ENCODE data around the gene ESAM.
A peak's percentile ranks its signal among the peaks of the same experiment; 100 is the strongest.

Gene ESAM

DNA sequence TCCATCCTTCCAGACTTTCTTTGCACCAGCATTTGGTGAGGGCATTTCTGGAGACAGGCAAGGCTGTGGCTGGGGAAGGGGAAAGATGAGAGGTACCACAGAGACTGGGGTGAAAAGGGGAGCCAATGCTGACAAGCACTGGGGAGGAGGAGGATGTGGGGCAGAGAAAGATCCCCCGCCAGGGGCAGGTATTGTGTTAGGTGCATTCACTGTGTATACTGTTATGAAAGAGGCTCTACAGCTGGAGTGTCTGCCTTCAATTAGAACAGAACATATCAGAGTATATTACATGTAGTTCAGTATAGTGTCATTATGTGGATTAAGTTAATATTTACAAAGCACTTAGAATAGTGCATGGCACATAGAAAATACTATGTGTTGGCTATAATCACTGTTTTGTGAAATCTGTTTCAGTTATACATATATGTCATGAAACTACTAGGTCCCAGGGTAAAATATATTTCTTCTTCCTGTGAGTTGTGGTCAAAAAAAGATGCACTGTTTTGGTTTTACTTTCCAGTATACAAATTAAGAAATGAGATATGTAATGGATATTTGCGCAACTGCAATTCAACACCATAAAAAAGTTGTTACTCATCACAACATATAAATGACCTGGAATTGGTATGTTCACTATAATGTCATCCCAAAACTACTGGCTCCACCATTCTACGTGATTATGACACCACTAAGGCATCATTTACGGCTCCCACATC is 29.7 kb upstream of the ESAM start:
- peaks cover 9% of the 10 kb centered on the region for H3K4me1 ChIP-seq (ENCODE audit: insufficient read depth, poor library complexity, severe bottlenecking)
- H3K27ac ChIP-seq (ENCODE audit: poor library complexity, severe bottlenecking) = no peak overlapping the region
- ATAC-seq (ENCODE audit: low read depth) (peak; percentile 23; the same call in 1 of the 3 replicates), DNase-seq (ENCODE audit: low spot score) (no peak)
- TF ChIP-seq, protein P1, sequence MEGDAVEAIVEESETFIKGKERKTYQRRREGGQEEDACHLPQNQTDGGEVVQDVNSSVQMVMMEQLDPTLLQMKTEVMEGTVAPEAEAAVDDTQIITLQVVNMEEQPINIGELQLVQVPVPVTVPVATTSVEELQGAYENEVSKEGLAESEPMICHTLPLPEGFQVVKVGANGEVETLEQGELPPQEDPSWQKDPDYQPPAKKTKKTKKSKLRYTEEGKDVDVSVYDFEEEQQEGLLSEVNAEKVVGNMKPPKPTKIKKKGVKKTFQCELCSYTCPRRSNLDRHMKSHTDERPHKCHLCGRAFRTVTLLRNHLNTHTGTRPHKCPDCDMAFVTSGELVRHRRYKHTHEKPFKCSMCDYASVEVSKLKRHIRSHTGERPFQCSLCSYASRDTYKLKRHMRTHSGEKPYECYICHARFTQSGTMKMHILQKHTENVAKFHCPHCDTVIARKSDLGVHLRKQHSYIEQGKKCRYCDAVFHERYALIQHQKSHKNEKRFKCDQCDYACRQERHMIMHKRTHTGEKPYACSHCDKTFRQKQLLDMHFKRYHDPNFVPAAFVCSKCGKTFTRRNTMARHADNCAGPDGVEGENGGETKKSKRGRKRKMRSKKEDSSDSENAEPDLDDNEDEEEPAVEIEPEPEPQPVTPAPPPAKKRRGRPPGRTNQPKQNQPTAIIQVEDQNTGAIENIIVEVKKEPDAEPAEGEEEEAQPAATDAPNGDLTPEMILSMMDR (IDR thresholded peaks at IDR 0.05; ENCODE audit: poor library complexity, severe bottlenecking) = no peak
- no peaks in the 10 kb centered on the region for H3K9me3 ChIP-seq (ENCODE audit: severe bottlenecking)
- H3K36me3 ChIP-seq (ENCODE audit: low read depth) = peaks cover 7% of the 10 kb centered on the region; the same call in 1 of the 2 replicates
- H3K27me3 ChIP-seq (ENCODE audit: insufficient read depth, poor library complexity, severe bottlenecking) = no peaks in the 10 kb centered on the region
- H3K4me3 ChIP-seq (ENCODE audit: severe bottlenecking) = no peak overlapping the region

DNA sequence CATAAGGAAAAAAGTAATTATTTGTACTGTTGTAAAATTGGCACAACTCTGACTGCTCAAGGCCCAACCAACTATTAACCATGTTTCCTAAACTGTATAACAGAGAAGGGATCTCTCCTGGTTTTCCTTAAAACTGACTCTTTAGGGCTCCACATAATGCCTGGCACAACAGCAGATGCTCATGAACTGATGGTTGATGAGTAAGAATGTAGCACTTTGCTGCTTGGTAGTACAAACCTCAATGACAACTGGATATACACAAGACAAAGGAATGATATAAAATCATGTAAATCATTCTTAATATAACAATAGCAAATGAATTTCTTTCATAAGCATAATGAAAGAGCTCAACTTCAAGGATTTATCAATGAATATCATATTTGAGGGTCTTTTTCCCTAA is 26.4 kb upstream of the ESAM start:
- Histone ChIP-seq H3K27ac (ENCODE audit: poor library complexity, severe bottlenecking) (no peak overlapping the region), H3K9me3 (ENCODE audit: severe bottlenecking) (no peaks in the 10 kb centered on the region), H3K27me3 (ENCODE audit: insufficient read depth, poor library complexity, severe bottlenecking) (no peaks in the 10 kb centered on the region), H3K36me3 (ENCODE audit: low read depth) (peaks cover 4% of the 10 kb centered on the region; the same call in 1 of the 2 replicates), H3K4me1 (ENCODE audit: insufficient read depth, poor library complexity, severe bottlenecking) (peaks cover 9% of the 10 kb centered on the region), H3K4me3 (ENCODE audit: severe bottlenecking) (no peak overlapping the region)
- TF ChIP-seq, protein P1 (IDR thresholded peaks at IDR 0.05; ENCODE audit: poor library complexity, severe bottlenecking) = no peak
- DNase-seq (ENCODE audit: low spot score) = no peak
- ATAC-seq (ENCODE audit: low read depth) = no peak

DNA sequence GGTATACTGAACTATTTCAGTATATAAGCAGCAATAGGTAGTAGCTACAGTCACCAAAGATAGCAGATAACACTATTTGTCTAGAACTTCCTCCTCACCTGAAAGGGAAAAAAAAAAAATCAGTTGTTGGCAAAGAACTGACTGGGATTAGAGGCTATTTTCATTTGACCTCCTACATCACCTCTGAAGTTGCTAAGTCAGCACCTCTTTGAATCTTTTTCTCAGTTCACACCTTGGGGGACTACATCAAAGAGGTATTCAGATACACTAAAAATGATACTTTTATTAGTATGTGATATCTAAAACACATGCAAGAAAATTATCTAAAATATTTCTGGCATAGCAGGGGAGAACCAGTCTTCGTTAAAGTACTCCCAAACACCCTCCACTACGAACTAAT is 22.0 kb upstream of the ESAM start:
- Histone ChIP-seq H3K36me3 (ENCODE audit: low read depth) (peaks cover 11% of the 10 kb centered on the region; the same call in 1 of the 2 replicates), H3K4me1 (ENCODE audit: insufficient read depth, poor library complexity, severe bottlenecking) (no peaks in the 10 kb centered on the region), H3K27ac (ENCODE audit: poor library complexity, severe bottlenecking) (no peak overlapping the region), H3K4me3 (ENCODE audit: severe bottlenecking) (no peak overlapping the region), H3K9me3 (ENCODE audit: severe bottlenecking) (no peaks in the 10 kb centered on the region), H3K27me3 (ENCODE audit: insufficient read depth, poor library complexity, severe bottlenecking) (no peaks in the 10 kb centered on the region)
- DNase-seq (ENCODE audit: low spot score) = no peak
- ATAC-seq (ENCODE audit: low read depth) = no peak
- TF ChIP-seq, protein P1 (IDR thresholded peaks at IDR 0.05; ENCODE audit: poor library complexity, severe bottlenecking) = no peak

DNA sequence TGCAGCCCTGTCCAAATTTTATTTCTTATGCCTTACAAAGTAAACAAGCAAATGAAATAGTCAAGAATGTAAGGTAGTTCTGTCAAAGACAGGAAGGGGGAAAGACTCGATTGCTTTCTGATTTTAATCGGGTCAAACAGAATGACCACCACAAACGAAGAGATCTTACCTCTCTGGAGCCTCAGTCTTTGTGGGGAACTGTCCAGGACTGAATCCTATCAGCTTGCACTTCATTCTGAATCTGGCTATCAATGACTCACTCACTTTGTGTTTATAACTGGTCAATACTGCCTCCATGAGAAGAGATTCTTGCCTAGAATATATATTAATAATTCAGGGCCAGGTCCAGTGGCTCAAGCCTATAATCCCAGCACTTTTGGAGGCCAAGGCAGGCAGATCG is 20.9 kb upstream of the ESAM start:
- Histone ChIP-seq H3K4me3 (ENCODE audit: severe bottlenecking) (no peak overlapping the region), H3K27me3 (ENCODE audit: insufficient read depth, poor library complexity, severe bottlenecking) (no peaks in the 10 kb centered on the region), H3K9me3 (ENCODE audit: severe bottlenecking) (no peaks in the 10 kb centered on the region), H3K4me1 (ENCODE audit: insufficient read depth, poor library complexity, severe bottlenecking) (no peaks in the 10 kb centered on the region), H3K36me3 (ENCODE audit: low read depth) (peaks cover 13% of the 10 kb centered on the region; the same call in 1 of the 2 replicates), H3K27ac (ENCODE audit: poor library complexity, severe bottlenecking) (no peak overlapping the region)
- DNase-seq (ENCODE audit: low spot score) (no peak), ATAC-seq (ENCODE audit: low read depth) (no peak)
- TF ChIP-seq, protein P1 (IDR thresholded peaks at IDR 0.05; ENCODE audit: poor library complexity, severe bottlenecking) = no peak

DNA sequence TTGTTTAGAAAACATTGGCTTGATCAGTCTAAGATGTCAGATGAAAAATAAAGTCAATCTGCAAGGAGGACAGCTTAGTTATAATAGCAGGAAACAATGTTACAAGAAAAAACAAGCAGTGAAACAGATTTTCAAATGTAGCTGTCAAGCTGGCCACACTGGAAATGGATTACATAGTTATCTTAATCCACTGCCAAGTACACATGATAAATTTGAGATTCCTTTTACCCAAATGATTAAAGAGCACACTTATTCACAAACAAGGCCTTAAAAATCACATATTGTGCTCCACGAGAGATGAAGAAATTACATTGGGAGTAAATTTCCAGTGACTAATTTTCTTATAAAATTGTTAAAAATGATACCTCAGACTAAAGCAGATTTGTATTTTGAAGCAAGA is 17.5 kb upstream of the ESAM start:
- Histone ChIP-seq H3K4me1 (ENCODE audit: insufficient read depth, poor library complexity, severe bottlenecking) (no peaks in the 10 kb centered on the region), H3K27ac (ENCODE audit: poor library complexity, severe bottlenecking) (no peak overlapping the region), H3K27me3 (ENCODE audit: insufficient read depth, poor library complexity, severe bottlenecking) (no peaks in the 10 kb centered on the region), H3K36me3 (ENCODE audit: low read depth) (peaks cover 18% of the 10 kb centered on the region; the same call in 1 of the 2 replicates), H3K9me3 (ENCODE audit: severe bottlenecking) (no peaks in the 10 kb centered on the region), H3K4me3 (ENCODE audit: severe bottlenecking) (no peak overlapping the region)
- DNase-seq (ENCODE audit: low spot score) (no peak), ATAC-seq (ENCODE audit: low read depth) (no peak)
- TF ChIP-seq, protein P1 (IDR thresholded peaks at IDR 0.05; ENCODE audit: poor library complexity, severe bottlenecking) = no peak

All from RWPE2 (cell line).